CD14-positive monocyte (primary cell): ENCODE results near the gene CARD19. TPM values are rescaled to one million over a fixed set of nuclear protein-coding genes. Genes with fewer than 3 reads are reported as not detected.

Experiments
- DNase-seq, 3 donors: peaks; one replicate each; pipeline ENCODE4 v3.0.0-alpha.2; 2011 to 2022
- H2AFZ ChIP-seq: 2 replicates; pipeline ENCODE4 v1.6.0; 2012; ENCODE audit warnings: mild to moderate bottlenecking, low read depth, low read length, inconsistent platforms; ENCODE audit not compliant: insufficient read depth, poor library complexity, severe bottlenecking
- H3K27ac ChIP-seq, 2 donors: 1 replicate in 1 of 2; 2 replicates in 1 of 2; pipeline ENCODE4 v1.5.1; 2012 to 2013; ENCODE audit warnings: low read length in 2 of 2, control low read depth in 1 of 2, inconsistent platforms in 1 of 2, low read depth in 1 of 2, mild to moderate bottlenecking in 1 of 2
- H3K27me3 ChIP-seq, 2 donors: one replicate each; pipeline versions ENCODE4 v1.6.0 to v1.6.1; 2011 to 2013; ENCODE audit warnings: low read length in 2 of 2; ENCODE audit not compliant: control insufficient read depth in 2 of 2, insufficient read depth in 2 of 2
- H3K36me3 ChIP-seq, 2 donors: replicated peaks in 1 of 2; 1 replicate in 1 of 2; 2 replicates in 1 of 2; pipeline versions ENCODE4 v1.5.1 to v1.6.1; 2012 to 2013; ENCODE audit warnings: low read length in 2 of 2, control low read depth in 1 of 2, inconsistent platforms in 1 of 2, mild to moderate bottlenecking in 1 of 2; ENCODE audit not compliant: insufficient read depth in 2 of 2, control insufficient read depth in 1 of 2
- H3K4me1 ChIP-seq, 2 donors: 1 replicate in 1 of 2; 2 replicates in 1 of 2; pipeline versions ENCODE4 v1.5.1 to v1.6.1; 2012 to 2013; ENCODE audit warnings: low read length in 2 of 2, control low read depth in 1 of 2, inconsistent platforms in 1 of 2, mild to moderate bottlenecking in 1 of 2, moderate library complexity in 1 of 2; ENCODE audit not compliant: insufficient read depth in 2 of 2, control insufficient read depth in 1 of 2
- H3K4me2 ChIP-seq: replicated peaks from 2 replicates; pipeline ENCODE3; 2012; ENCODE audit warnings: low read length, moderate library complexity, mild to moderate bottlenecking; ENCODE audit not compliant: poor library complexity, severe bottlenecking; ENCODE audit errors: extremely low read depth
- H3K4me3 ChIP-seq, 3 experiments: fragments of 200-600 bp in 1 of 3; sonication (generic) in 1 of 3; replicated peaks in 1 of 3; 1 replicate in 2 of 3; 2 replicates in 1 of 3; pipeline ENCODE4 v1.5.1; 2011 to 2013; ENCODE audit warnings: low read length in 3 of 3, mild to moderate bottlenecking in 3 of 3, control low read depth in 2 of 3, low read depth in 2 of 3, inconsistent platforms in 1 of 3, moderate library complexity in 1 of 3
- H3K79me2 ChIP-seq: 2 replicates; pipeline ENCODE4 v1.6.0; 2012; ENCODE audit warnings: mild to moderate bottlenecking, control low read depth, inconsistent platforms, low read length, moderate library complexity; ENCODE audit not compliant: insufficient read depth
- H3K9ac ChIP-seq: 2 replicates; pipeline ENCODE4 v1.6.0; 2017; ENCODE audit warnings: low read length, mild to moderate bottlenecking; ENCODE audit not compliant: insufficient read depth, poor library complexity, severe bottlenecking
- H3K9me3 ChIP-seq, 2 donors: replicated peaks in 1 of 2; 1 replicate in 1 of 2; 2 replicates in 1 of 2; pipeline versions ENCODE4 v1.5.1 to v1.6.1; 2012 to 2013; ENCODE audit warnings: low read length in 2 of 2, control low read depth in 1 of 2; ENCODE audit not compliant: control insufficient read depth in 1 of 2, insufficient read depth in 1 of 2
- H4K20me1 ChIP-seq: 2 replicates; pipeline ENCODE4 v1.6.0; 2012; ENCODE audit warnings: mild to moderate bottlenecking, low read length, control low read depth, moderate library complexity; ENCODE audit not compliant: insufficient read depth
- H3K27ac Mint-ChIP-seq, 7 donors: one replicate each; pipeline ENCODE4 v1.8.0; 2020; ENCODE audit warnings: mild to moderate bottlenecking in 7 of 7, mixed read lengths in 7 of 7, moderate library complexity in 6 of 7, inconsistent platforms in 2 of 7
- H3K27me3 Mint-ChIP-seq, 3 donors: one replicate each; pipeline ENCODE4 v1.8.0; 2021 to 2022; ENCODE audit warnings: low read depth in 3 of 3, mild to moderate bottlenecking in 3 of 3, mixed read lengths in 3 of 3, moderate library complexity in 3 of 3, inconsistent platforms in 1 of 3
- H3K36me3 Mint-ChIP-seq, 2 donors: one replicate each; pipeline ENCODE4 v1.8.0; 2020; ENCODE audit warnings: mixed read lengths in 2 of 2, inconsistent platforms in 1 of 2, mild to moderate bottlenecking in 1 of 2
- H3K4me1 Mint-ChIP-seq: one replicate; pipeline ENCODE4 v1.8.0; 2020; ENCODE audit warnings: mild to moderate bottlenecking, mixed read lengths
- H3K4me3 Mint-ChIP-seq, 2 donors: one replicate each; pipeline ENCODE4 v1.8.0; 2020; ENCODE audit warnings: mild to moderate bottlenecking in 2 of 2, mixed read lengths in 2 of 2, moderate library complexity in 1 of 2
- H3K9me3 Mint-ChIP-seq, 7 donors: one replicate each; pipeline ENCODE4 v1.8.0; 2020 to 2022; ENCODE audit warnings: mixed read lengths in 7 of 7, mild to moderate bottlenecking in 6 of 7, moderate library complexity in 6 of 7, inconsistent platforms in 2 of 7
- CTCF ChIP-seq: fragments of 200-600 bp; IDR thresholded peaks from one replicate; pipeline ENCODE4 v1.8.0; 2022; ENCODE audit warnings: antibody characterized with exemption, mild to moderate bottlenecking
- WGBS: methylation state at CpG from one replicate; pipeline ENCODE4 v1.1.5; 2013; ENCODE audit warnings: missing lambda C conversion rate; ENCODE audit not compliant: insufficient coverage; 5-methylcytosine and 5-hydroxymethylcytosine counted together
- intact Hi-C, 2 donors: fragments of 100-400 bp; cut with micrococcal nuclease; formaldehyde crosslinking; loops; one replicate each; pipeline versions ENCODE4 v1.15.0 to v1.15.1; 2023
- polyA plus RNA-seq, 3 donors: library from polyadenylated mRNA; depleted of rRNA in 1 of 3; unstranded in 2 of 3; stranded (reverse) in 1 of 3; fragments of 300-500 nt in 2 of 3; fragments of >200 nt in 1 of 3; fragmentation: Illumina TruSeq in 2 of 3; gene quantifications; 1 replicate in 2 of 3; 2 replicates in 1 of 3; pipeline ENCODE4 v1.2.3, GENCODE V29; 2012 to 2021

The CARD19 gene
- polyA plus RNA-seq, 3 donors, result 130 to 506 (median 137) TPM

GRCh38 chr9:93093877-93094657, 1.9 kb upstream of the CARD19 start:
- peak in 1 of 3 donors; percentile 30 for DNase-seq
- H3K4me3 ChIP-seq, result peak overlapping the region in 1 of 3 experiments; percentile 75
- TF ChIP-seq CTCF, result no peak
- peaks cover 60 to 66% of the 10 kb centered on the region in 2 donors for H3K4me1 ChIP-seq
- no peaks in the 10 kb centered on the region for H3K27me3 ChIP-seq
- peaks cover 28% of the 10 kb centered on the region for H3K79me2 ChIP-seq
- Mint-ChIP-seq H3K27me3 (peaks cover 0 to 2% (median 2%) of the 10 kb centered on the region in 3 donors), H3K27ac (peak overlapping the region; percentile 99 to 100 (median 100)), H3K4me3 (peak overlapping the region in 1 of 2 donors; percentile 50), H3K36me3 (peaks cover 20 to 28% of the 10 kb centered on the region in 2 donors), H3K9me3 (peaks cover 7 to 21% (median 14%) of the 10 kb centered on the region in 7 donors), H3K4me1 (peaks cover 60% of the 10 kb centered on the region)
- peak overlapping the region; percentile 75 for H3K4me2 ChIP-seq
- H4K20me1 ChIP-seq, result peaks cover 21% of the 10 kb centered on the region
- H3K9ac ChIP-seq, result peak overlapping the region; percentile 88
- H3K36me3 ChIP-seq, result no peaks in the 10 kb centered on the region
- intact Hi-C loops, result loop anchor here (2.0 to 10.0 kb wide), 7 partner anchors 29 to 471 kb away; partner anchors contain the start of genes BICD2 (in 2 of the 2), FAM120A (in 2 of the 2) and FAM120AOS (in 2 of the 2)
- H3K9me3 ChIP-seq, result peaks cover 7 to 13% of the 10 kb centered on the region in 2 donors
- WGBS, result 42% methylated on average over 3 of the region's 7 CpGs
- H2AFZ ChIP-seq, result no peak overlapping the region
- H3K27ac ChIP-seq, result peak overlapping the region; percentile 97 to 100

- H3K9me3 Mint-ChIP-seq, result peaks cover 7 to 21% (median 14%) of the 10 kb centered on the region in 7 donors
- Histone ChIP-seq H3K27me3 (no peaks in the 10 kb centered on the region), H3K4me3 (peak overlapping the region; percentile 26 to 75 (median 44)), H4K20me1 (peaks cover 27% of the 10 kb centered on the region), H2AFZ (no peak overlapping the region), H3K9ac (peak overlapping the region; percentile 88), H3K4me2 (peak overlapping the region; percentile 75), H3K4me1 (peaks cover 66 to 73% of the 10 kb centered on the region in 2 donors), H3K27ac (peak overlapping the region; percentile 97 to 100), H3K36me3 (peaks cover 0 to 2% of the 10 kb centered on the region in 2 donors), H3K9me3 (peaks cover 7 to 13% of the 10 kb centered on the region in 2 donors), H3K79me2 (peaks cover 35% of the 10 kb centered on the region)
- H3K27ac Mint-ChIP-seq, result peak overlapping the region; percentile 99 to 100 (median 100)
- peaks cover 0 to 2% (median 0%) of the 10 kb centered on the region in 3 donors for H3K27me3 Mint-ChIP-seq
- H3K4me3 Mint-ChIP-seq, result peak overlapping the region; percentile 84 to 91
- WGBS, result 18% methylated on average over 9 of the region's 11 CpGs
- H3K36me3 Mint-ChIP-seq, result peaks cover 21 to 23% of the 10 kb centered on the region in 2 donors
- no peak for TF ChIP-seq CTCF
- peak; percentile 66 to 89 (median 87) for DNase-seq
- peaks cover 65% of the 10 kb centered on the region for H3K4me1 Mint-ChIP-seq
- intact Hi-C loops, result loop anchor here (2.0 to 10.0 kb wide), 9 partner anchors 30 to 470 kb away; partner anchors contain the start of genes BICD2 (in 2 of the 2), FAM120A (in 2 of the 2), FAM120AOS (in 2 of the 2) and NINJ1 (in 1 of the 2)
Observed at GRCh38 chr9:93094658-93095204, 1.3 kb upstream of the CARD19 start.
